RWPE2 (cell line): ENCODE results near the gene CNTNAP2.

Source experiments
- ATAC-seq: fragments of 200-7000 bp; cut with Tn5 transposase; 3 replicates; pipeline ENCODE4 v1.9.1; 2021; ENCODE audit warnings: low read depth
- DNase-seq: peaks from one replicate; pipeline ENCODE4 v3.0.0-alpha.2; 2020; ENCODE audit warnings: low spot score
- H3K27ac ChIP-seq: fragments of 450-650 bp; 2 replicates; pipeline ENCODE4 v1.5.1; 2017; ENCODE audit warnings: mild to moderate bottlenecking; ENCODE audit not compliant: poor library complexity, severe bottlenecking
- H3K27me3 ChIP-seq: fragments of 250-450 bp; sonication (Bioruptor Pico); 2 replicates; pipeline ENCODE4 v1.5.1; 2021; ENCODE audit warnings: mild to moderate bottlenecking, moderate library complexity; ENCODE audit not compliant: insufficient read depth, poor library complexity, severe bottlenecking
- H3K36me3 ChIP-seq: fragments of 250-450 bp; sonication (Bioruptor Pico); 2 replicates; pipeline ENCODE4 v1.5.1; 2020; ENCODE audit warnings: low read depth, mild to moderate bottlenecking, moderate library complexity
- H3K4me1 ChIP-seq: fragments of 250-450 bp; sonication (Bioruptor Pico); 2 replicates; pipeline ENCODE4 v1.5.1; 2021; ENCODE audit warnings: mild to moderate bottlenecking, moderate library complexity; ENCODE audit not compliant: insufficient read depth, poor library complexity, severe bottlenecking
- H3K4me3 ChIP-seq: fragments of 250-450 bp; sonication (Bioruptor Pico); 2 replicates; pipeline ENCODE4 v1.5.1; 2021; ENCODE audit warnings: mild to moderate bottlenecking, moderate library complexity; ENCODE audit not compliant: severe bottlenecking
- H3K9me3 ChIP-seq: fragments of 250-450 bp; sonication (Bioruptor Pico); 2 replicates; pipeline ENCODE4 v1.5.1; 2021; ENCODE audit warnings: mild to moderate bottlenecking, moderate library complexity; ENCODE audit not compliant: severe bottlenecking
- CTCF ChIP-seq: fragments of 450-650 bp; IDR thresholded peaks from one replicate; pipeline ENCODE4 v1.5.1; 2017; ENCODE audit warnings: mild to moderate bottlenecking, moderate library complexity; ENCODE audit not compliant: poor library complexity, severe bottlenecking

The CNTNAP2 gene

GRCh38 chr7:146554556-146554955, 438.0 kb downstream of the CNTNAP2 start:
- H3K4me3 ChIP-seq, result no peak overlapping the region
- no peak for DNase-seq

GRCh38 chr7:146557971-146558469, 441.4 kb downstream of the CNTNAP2 start:
- Histone ChIP-seq H3K4me3 (no peak overlapping the region), H3K9me3 (no peaks in the 10 kb centered on the region), H3K27ac (no peak overlapping the region), H3K36me3 (no peaks in the 10 kb centered on the region), H3K4me1 (no peaks in the 10 kb centered on the region), H3K27me3 (no peaks in the 10 kb centered on the region)
- TF ChIP-seq CTCF, result no peak
- ATAC-seq (no peak), DNase-seq (no peak)

More at GRCh38 chr7:146554556-146554955, 438.0 kb downstream of the CNTNAP2 start:
- Histone ChIP-seq H3K36me3 (no peaks in the 10 kb centered on the region), H3K9me3 (no peaks in the 10 kb centered on the region), H3K27ac (no peak overlapping the region), H3K4me1 (no peaks in the 10 kb centered on the region), H3K27me3 (no peaks in the 10 kb centered on the region)
- TF ChIP-seq CTCF, result no peak
- ATAC-seq, result no peak

- DNase-seq, result no peak
- no peaks in the 10 kb centered on the region for H3K27me3 ChIP-seq
- TF ChIP-seq CTCF, result no peak
- H3K9me3 ChIP-seq, result no peaks in the 10 kb centered on the region
- H3K4me1 ChIP-seq, result no peaks in the 10 kb centered on the region
- no peak overlapping the region for H3K27ac ChIP-seq
- no peak overlapping the region for H3K4me3 ChIP-seq
- no peak for ATAC-seq
- no peaks in the 10 kb centered on the region for H3K36me3 ChIP-seq
Measured at GRCh38 chr7:146565872-146566271, 449.3 kb downstream of the CNTNAP2 start.

- H3K9me3 ChIP-seq, result no peaks in the 10 kb centered on the region
- H3K27ac ChIP-seq, result no peak overlapping the region
Measured at GRCh38 chr7:146575903-146576302, 459.3 kb downstream of the CNTNAP2 start.

More at GRCh38 chr7:146575903-146576302, 459.3 kb downstream of the CNTNAP2 start:
- ATAC-seq (no peak), DNase-seq (no peak)
- Histone ChIP-seq H3K4me1 (no peaks in the 10 kb centered on the region), H3K27me3 (no peaks in the 10 kb centered on the region), H3K36me3 (no peaks in the 10 kb centered on the region), H3K4me3 (no peak overlapping the region)
- TF ChIP-seq CTCF, result no peak
